ENCODE results near the gene NUDT19. TPM values are rescaled to one million over a fixed set of nuclear protein-coding genes. Genes with fewer than 3 reads are reported as not detected.

The NUDT19 gene
- total RNA-seq, 1 donor from 2014 or later = 14.2 TPM

DNA sequence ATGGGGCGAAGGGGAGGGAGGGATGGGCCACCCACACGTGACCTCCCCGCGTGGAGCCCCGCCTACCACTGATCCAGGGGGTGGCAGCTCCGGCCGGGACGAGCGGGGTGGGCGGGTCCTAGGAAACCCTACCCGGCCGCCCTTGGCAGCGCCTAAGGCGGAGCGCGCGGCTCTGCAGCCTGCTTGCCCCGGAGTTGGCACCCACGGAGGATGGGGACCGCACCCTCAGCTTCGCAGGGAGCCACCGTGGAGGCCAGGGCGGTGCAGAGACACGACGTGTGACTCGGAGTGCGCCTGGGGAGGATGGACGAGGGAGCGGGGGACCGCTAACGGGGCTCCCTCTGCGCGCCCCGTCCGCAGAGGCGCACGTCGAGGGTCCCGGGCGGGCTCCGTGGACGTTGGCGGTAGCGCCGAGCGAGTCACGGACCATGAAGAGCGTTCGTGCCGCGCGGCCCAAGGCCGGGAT is 15.9 kb upstream of the NUDT19 start, which contains the start of gene RGS9BP:
RGS9BP (plus strand) TSS at position 129 of the 466 bp plus-strand sequence. CDS start 416 bp downstream, outside the sequence.
- peaks cover 29% of the 10 kb centered on the region for H3K27me3 Mint-ChIP-seq (ENCODE audit: low read depth)

GRCh38 chr19:32676186-32676894 is 15.3 kb upstream of the NUDT19 start:
- no peaks in the 10 kb centered on the region for H3K9me3 Mint-ChIP-seq
- H3K4me1 Mint-ChIP-seq = peaks cover 20% of the 10 kb centered on the region
- no peaks in the 10 kb centered on the region for H3K36me3 Mint-ChIP-seq
- TF ChIP-seq, protein P1, sequence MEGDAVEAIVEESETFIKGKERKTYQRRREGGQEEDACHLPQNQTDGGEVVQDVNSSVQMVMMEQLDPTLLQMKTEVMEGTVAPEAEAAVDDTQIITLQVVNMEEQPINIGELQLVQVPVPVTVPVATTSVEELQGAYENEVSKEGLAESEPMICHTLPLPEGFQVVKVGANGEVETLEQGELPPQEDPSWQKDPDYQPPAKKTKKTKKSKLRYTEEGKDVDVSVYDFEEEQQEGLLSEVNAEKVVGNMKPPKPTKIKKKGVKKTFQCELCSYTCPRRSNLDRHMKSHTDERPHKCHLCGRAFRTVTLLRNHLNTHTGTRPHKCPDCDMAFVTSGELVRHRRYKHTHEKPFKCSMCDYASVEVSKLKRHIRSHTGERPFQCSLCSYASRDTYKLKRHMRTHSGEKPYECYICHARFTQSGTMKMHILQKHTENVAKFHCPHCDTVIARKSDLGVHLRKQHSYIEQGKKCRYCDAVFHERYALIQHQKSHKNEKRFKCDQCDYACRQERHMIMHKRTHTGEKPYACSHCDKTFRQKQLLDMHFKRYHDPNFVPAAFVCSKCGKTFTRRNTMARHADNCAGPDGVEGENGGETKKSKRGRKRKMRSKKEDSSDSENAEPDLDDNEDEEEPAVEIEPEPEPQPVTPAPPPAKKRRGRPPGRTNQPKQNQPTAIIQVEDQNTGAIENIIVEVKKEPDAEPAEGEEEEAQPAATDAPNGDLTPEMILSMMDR (IDR thresholded peaks at IDR 0.05; ENCODE audit: unreplicated experiment) = no peak
- H3K4me3 Mint-ChIP-seq = peak overlapping the region; percentile 79
- no peak overlapping the region for H3K27ac Mint-ChIP-seq
- H3K27me3 Mint-ChIP-seq (ENCODE audit: low read depth) = peaks cover 31% of the 10 kb centered on the region
- peak in 1 of 2 experiments; percentile 44 for DNase-seq (ENCODE audit: low spot score in 2 of 2, unreplicated experiment in 2 of 2)

More for the DNA sequence above, 15.9 kb upstream of the NUDT19 start, which contains the start of gene RGS9BP:
- H3K4me3 Mint-ChIP-seq = peak within 1 kb of the TSS; percentile 79
- TF ChIP-seq, protein P1 (IDR thresholded peaks at IDR 0.05; ENCODE audit: unreplicated experiment) = no peak
- H3K4me1 Mint-ChIP-seq = peaks cover 20% of the 10 kb centered on the region
- H3K36me3 Mint-ChIP-seq = no peaks in the 10 kb centered on the region
- H3K9me3 Mint-ChIP-seq = no peaks in the 10 kb centered on the region
- peak within 1 kb of the TSS; percentile 39 for H3K27ac Mint-ChIP-seq
- peak in 1 of 2 experiments; percentile 54 for DNase-seq (ENCODE audit: low spot score in 2 of 2, unreplicated experiment in 2 of 2)

GRCh38 chr19:32676895-32677359 is 14.7 kb upstream of the NUDT19 start:
- peak overlapping the region; percentile 24 for H3K4me3 Mint-ChIP-seq
- no peak overlapping the region for H3K27ac Mint-ChIP-seq
- TF ChIP-seq, protein P1 (IDR thresholded peaks at IDR 0.05; ENCODE audit: unreplicated experiment) = no peak
- peaks cover 31% of the 10 kb centered on the region for H3K27me3 Mint-ChIP-seq (ENCODE audit: low read depth)
- H3K4me1 Mint-ChIP-seq = peaks cover 20% of the 10 kb centered on the region
- no peaks in the 10 kb centered on the region for H3K9me3 Mint-ChIP-seq
- no peaks in the 10 kb centered on the region for H3K36me3 Mint-ChIP-seq
- DNase-seq (ENCODE audit: low spot score in 2 of 2, unreplicated experiment in 2 of 2) = no peak

DNA sequence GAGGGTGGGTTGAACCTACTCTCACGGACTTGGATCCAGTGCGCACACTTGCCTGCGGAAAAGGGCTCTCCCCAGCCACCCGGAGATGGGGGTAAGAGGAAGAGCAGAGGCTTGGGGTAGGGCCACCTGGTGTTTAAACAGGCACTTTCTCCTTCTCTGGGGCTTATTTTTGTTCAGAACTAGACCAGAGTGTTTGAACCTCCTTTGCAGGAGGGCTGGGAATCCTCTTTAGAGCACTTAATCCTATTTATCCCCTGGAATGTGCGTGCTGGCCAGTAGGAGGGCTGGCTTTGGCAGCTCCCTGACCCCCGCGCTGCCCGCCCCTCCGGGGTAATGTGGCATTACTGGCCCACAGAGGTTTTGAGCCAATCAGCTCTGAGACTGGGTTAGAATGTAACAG is 14.0 kb upstream of the NUDT19 start:
- TF ChIP-seq, protein P1 (IDR thresholded peaks at IDR 0.05; ENCODE audit: unreplicated experiment) = no peak
- H3K9me3 Mint-ChIP-seq = no peaks in the 10 kb centered on the region
- no peaks in the 10 kb centered on the region for H3K36me3 Mint-ChIP-seq
- DNase-seq (ENCODE audit: low spot score in 2 of 2, unreplicated experiment in 2 of 2) = peak in 1 of 2 experiments; percentile 42
- no peak overlapping the region for H3K27ac Mint-ChIP-seq
- H3K27me3 Mint-ChIP-seq (ENCODE audit: low read depth) = peaks cover 31% of the 10 kb centered on the region
- H3K4me1 Mint-ChIP-seq = peaks cover 20% of the 10 kb centered on the region
- peak overlapping the region; percentile 6 for H3K4me3 Mint-ChIP-seq

DNA sequence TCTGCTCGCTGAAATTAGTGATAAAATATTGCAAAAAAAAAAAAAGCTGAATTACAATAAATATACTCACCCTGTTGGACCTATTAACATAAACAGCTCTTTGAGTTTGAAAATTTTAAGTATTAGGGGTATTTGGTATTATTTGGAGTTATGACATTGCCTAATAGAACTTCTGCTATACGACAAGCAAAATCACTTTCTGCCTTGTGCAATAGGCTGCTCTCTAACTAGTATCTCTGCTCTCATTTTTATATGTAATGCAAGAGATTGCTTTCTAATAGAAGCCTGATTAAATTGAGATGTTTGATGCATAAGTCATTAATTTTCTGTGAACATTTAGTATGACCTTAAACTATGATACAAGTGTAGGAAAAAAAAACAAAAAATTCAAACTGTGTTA is 10.6 kb upstream of the NUDT19 start:
- H3K4me1 Mint-ChIP-seq = peaks cover 11% of the 10 kb centered on the region
- TF ChIP-seq, protein P1 (IDR thresholded peaks at IDR 0.05; ENCODE audit: unreplicated experiment) = no peak
- no peak overlapping the region for H3K27ac Mint-ChIP-seq
- H3K9me3 Mint-ChIP-seq = no peaks in the 10 kb centered on the region
- no peaks in the 10 kb centered on the region for H3K36me3 Mint-ChIP-seq
- DNase-seq (ENCODE audit: low spot score in 2 of 2, unreplicated experiment in 2 of 2) = no peak
- no peak overlapping the region for H3K4me3 Mint-ChIP-seq
- H3K27me3 Mint-ChIP-seq (ENCODE audit: low read depth) = peaks cover 23% of the 10 kb centered on the region
